H9 (cell line): ENCODE data around the gene PXDN. TPM values are rescaled to one million over a fixed set of nuclear protein-coding genes. Genes with fewer than 3 reads are reported as not detected.

ENCODE experiments used
- DNase-seq: peaks from one replicate; pipeline ENCODE4 v3.0.0-alpha.2; 2017
- H2AFZ ChIP-seq: one replicate; pipeline ENCODE4 v1.6.1; 2013; ENCODE audit warnings: mild to moderate bottlenecking, low read length, control low read depth, moderate library complexity
- H2AK5ac ChIP-seq: 2 replicates; pipeline ENCODE4 v1.6.1; 2013; ENCODE audit warnings: low read length, control low read depth, mixed read lengths; ENCODE audit not compliant: insufficient read length
- H2BK120ac ChIP-seq: one replicate; pipeline ENCODE4 v1.6.1; 2013; ENCODE audit warnings: low read depth, mild to moderate bottlenecking, low read length, control low read depth, inconsistent platforms; ENCODE audit not compliant: poor library complexity, severe bottlenecking
- H2BK12ac ChIP-seq: 2 replicates; pipeline ENCODE4 v1.6.1; 2013; ENCODE audit warnings: low read length, control low read depth, mixed read lengths, low read depth; ENCODE audit not compliant: insufficient read length
- H2BK15ac ChIP-seq: 2 replicates; pipeline ENCODE4 v1.6.1; 2013; ENCODE audit warnings: low read depth, low read length, control low read depth
- H2BK20ac ChIP-seq: one replicate; pipeline ENCODE4 v1.6.1; 2013; ENCODE audit warnings: low read depth, mild to moderate bottlenecking, low read length, control low read depth, inconsistent platforms; ENCODE audit not compliant: poor library complexity, severe bottlenecking
- H2BK5ac ChIP-seq: 2 replicates; pipeline ENCODE4 v1.6.1; 2013; ENCODE audit warnings: low read length, control low read depth, mixed read lengths; ENCODE audit not compliant: insufficient read length
- H3K14ac ChIP-seq: 2 replicates; pipeline ENCODE4 v1.6.1; 2013; ENCODE audit warnings: low read length, control low read depth; ENCODE audit not compliant: insufficient read depth
- H3K18ac ChIP-seq: 2 replicates; pipeline ENCODE4 v1.6.1; 2013; ENCODE audit warnings: low read depth, mild to moderate bottlenecking, mixed read lengths, low read length, control low read depth; ENCODE audit not compliant: insufficient read length
- H3K23ac ChIP-seq: 2 replicates; pipeline ENCODE4 v1.6.1; 2013; ENCODE audit warnings: low read length, control low read depth, mixed read lengths, low read depth; ENCODE audit not compliant: insufficient read length
- H3K23me2 ChIP-seq: 2 replicates; pipeline ENCODE4 v1.6.1; 2013; ENCODE audit warnings: low read depth, mild to moderate bottlenecking, mixed read lengths, low read length, control low read depth; ENCODE audit not compliant: insufficient read length, poor library complexity, severe bottlenecking
- H3K27ac ChIP-seq: 2 replicates; pipeline ENCODE4 v1.5.1; 2013; ENCODE audit warnings: low read length, control low read depth, mixed read lengths, low read depth; ENCODE audit not compliant: insufficient read length
- H3K27me3 ChIP-seq: 2 replicates; pipeline ENCODE4 v1.6.1; 2013; ENCODE audit warnings: low read length, control low read depth, inconsistent platforms; ENCODE audit not compliant: insufficient read depth
- H3K4ac ChIP-seq: 2 replicates; pipeline ENCODE4 v1.6.1; 2013; ENCODE audit warnings: low read depth, mild to moderate bottlenecking, control low read depth, inconsistent platforms, low read length, moderate library complexity
- H3K4me1 ChIP-seq: 2 replicates; pipeline ENCODE4 v1.6.1; 2013; ENCODE audit warnings: low read length, control low read depth, inconsistent platforms; ENCODE audit not compliant: insufficient read depth
- H3K4me2 ChIP-seq: 2 replicates; pipeline ENCODE4 v1.6.1; 2013; ENCODE audit warnings: low read length, control low read depth, mixed read lengths; ENCODE audit not compliant: insufficient read length, insufficient read depth
- H3K56ac ChIP-seq: 2 replicates; pipeline ENCODE4 v1.6.1; 2013; ENCODE audit warnings: low read depth, mild to moderate bottlenecking, mixed read lengths, low read length, control low read depth; ENCODE audit not compliant: insufficient read length
- H3K79me1 ChIP-seq: 2 replicates; pipeline ENCODE4 v1.6.1; 2013; ENCODE audit warnings: low read depth, mild to moderate bottlenecking, moderate library complexity, low read length, control low read depth, inconsistent platforms; ENCODE audit not compliant: insufficient read depth, poor library complexity, severe bottlenecking
- H3K79me2 ChIP-seq: 2 replicates; pipeline ENCODE4 v1.6.1; 2013; ENCODE audit warnings: low read length, control low read depth, inconsistent platforms; ENCODE audit not compliant: insufficient read depth
- H3K9ac ChIP-seq: 2 replicates; pipeline ENCODE4 v1.6.1; 2013; ENCODE audit warnings: low read length, control low read depth, mixed read lengths; ENCODE audit not compliant: insufficient read length; ENCODE audit errors: extremely low read depth
- H3K9me3 ChIP-seq: one replicate; pipeline ENCODE4 v1.6.1; 2013; ENCODE audit warnings: low read depth, low read length, inconsistent platforms; ENCODE audit not compliant: control insufficient read depth
- H3T11ph ChIP-seq: one replicate; pipeline ENCODE4 v1.6.1; 2013; ENCODE audit warnings: mild to moderate bottlenecking, low read length, control low read depth, inconsistent platforms
- H4K20me1 ChIP-seq: one replicate; pipeline ENCODE4 v1.6.1; 2013; ENCODE audit not compliant: control insufficient read depth, insufficient read length, insufficient read depth
- H4K5ac ChIP-seq: 2 replicates; pipeline ENCODE4 v1.6.1; 2013; ENCODE audit warnings: low read depth, mild to moderate bottlenecking, mixed read lengths, low read length, control low read depth; ENCODE audit not compliant: insufficient read length
- H4K8ac ChIP-seq: replicated peaks from 2 replicates; pipeline ENCODE4 v1.6.1; 2013; ENCODE audit warnings: low read length, control low read depth, mixed read lengths, low read depth; ENCODE audit not compliant: insufficient read length
- H4K91ac ChIP-seq: 2 replicates; pipeline ENCODE4 v1.6.1; 2013; ENCODE audit warnings: low read depth, mild to moderate bottlenecking, moderate library complexity, mixed read lengths, low read length, control low read depth; ENCODE audit not compliant: insufficient read length
- H3K27ac Mint-ChIP-seq, 3 experiments: 2 replicates in 2 of 3; 3 replicates in 1 of 3; pipeline ENCODE4 v1.8.0; 2020 to 2021; ENCODE audit warnings: mixed read lengths in 3 of 3, mild to moderate bottlenecking in 1 of 3, moderate library complexity in 1 of 3
- H3K27me3 Mint-ChIP-seq: 2 replicates; pipeline ENCODE4 v1.8.0; 2021; ENCODE audit warnings: low read depth, mild to moderate bottlenecking, moderate library complexity, mixed read lengths
- H3K36me3 Mint-ChIP-seq, 3 experiments: 2 replicates in 2 of 3; 3 replicates in 1 of 3; pipeline ENCODE4 v1.8.0; 2020 to 2021; ENCODE audit warnings: low read depth in 3 of 3, mixed read lengths in 3 of 3; ENCODE audit not compliant: insufficient read depth in 1 of 3
- H3K4me1 Mint-ChIP-seq, 2 experiments: 2 replicates each; pipeline ENCODE4 v1.8.0; 2020; ENCODE audit warnings: mixed read lengths in 2 of 2
- H3K4me3 Mint-ChIP-seq, 2 experiments: 2 replicates in 1 of 2; 3 replicates in 1 of 2; pipeline ENCODE4 v1.8.0; 2020 to 2021; ENCODE audit warnings: mild to moderate bottlenecking in 2 of 2, mixed read lengths in 2 of 2, moderate library complexity in 1 of 2
- H3K9me3 Mint-ChIP-seq, 2 experiments: 2 replicates in 1 of 2; 3 replicates in 1 of 2; pipeline ENCODE4 v1.8.0; 2020; ENCODE audit warnings: mild to moderate bottlenecking in 2 of 2, mixed read lengths in 2 of 2, moderate library complexity in 1 of 2
- WGBS: extraction: QIAGEN DNeasy Blood & Tissue Kit; methylation state at CpG from one replicate; pipeline ENCODE4 v1.1.7; 2013; ENCODE audit warnings: missing lambda C conversion rate, low lambda C conversion rate, mixed read lengths; ENCODE audit not compliant: insufficient read length; ENCODE audit errors: extremely low coverage; 5-methylcytosine and 5-hydroxymethylcytosine counted together
- total RNA-seq: library from RNA; stranded (reverse); gene quantifications from 2 replicates; pipeline ENCODE4 v1.2.1, GENCODE V29; 2021
- TF ChIP-seq, protein P1 (sequence below): fragments of 200-600 bp; sonication (generic); conservative IDR thresholded peaks from 3 replicates; pipeline ENCODE4 v1.8.0; 2021; ENCODE audit warnings: antibody characterized with exemption, mild to moderate bottlenecking

PXDN gene
- total RNA-seq, 1 experiment from 2014 or later = 146 TPM

DNA sequence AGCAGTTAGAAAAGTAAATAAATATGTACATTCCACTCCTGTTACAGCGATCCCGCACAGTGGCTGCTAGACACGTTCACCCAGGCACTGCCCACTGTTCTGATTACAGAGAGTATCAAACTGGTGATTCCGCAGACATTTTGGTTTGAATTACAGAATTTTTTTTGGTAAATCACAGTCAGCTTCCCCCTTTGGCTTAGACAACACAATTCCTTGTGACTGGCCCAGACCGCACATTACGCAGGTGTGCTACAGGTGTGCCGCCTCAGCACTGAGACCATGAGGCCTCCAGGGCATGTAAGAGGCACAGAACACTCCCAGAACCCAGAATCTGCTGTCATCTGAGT is 112.3 kb downstream of the PXDN start:
- TF ChIP-seq, protein P1, sequence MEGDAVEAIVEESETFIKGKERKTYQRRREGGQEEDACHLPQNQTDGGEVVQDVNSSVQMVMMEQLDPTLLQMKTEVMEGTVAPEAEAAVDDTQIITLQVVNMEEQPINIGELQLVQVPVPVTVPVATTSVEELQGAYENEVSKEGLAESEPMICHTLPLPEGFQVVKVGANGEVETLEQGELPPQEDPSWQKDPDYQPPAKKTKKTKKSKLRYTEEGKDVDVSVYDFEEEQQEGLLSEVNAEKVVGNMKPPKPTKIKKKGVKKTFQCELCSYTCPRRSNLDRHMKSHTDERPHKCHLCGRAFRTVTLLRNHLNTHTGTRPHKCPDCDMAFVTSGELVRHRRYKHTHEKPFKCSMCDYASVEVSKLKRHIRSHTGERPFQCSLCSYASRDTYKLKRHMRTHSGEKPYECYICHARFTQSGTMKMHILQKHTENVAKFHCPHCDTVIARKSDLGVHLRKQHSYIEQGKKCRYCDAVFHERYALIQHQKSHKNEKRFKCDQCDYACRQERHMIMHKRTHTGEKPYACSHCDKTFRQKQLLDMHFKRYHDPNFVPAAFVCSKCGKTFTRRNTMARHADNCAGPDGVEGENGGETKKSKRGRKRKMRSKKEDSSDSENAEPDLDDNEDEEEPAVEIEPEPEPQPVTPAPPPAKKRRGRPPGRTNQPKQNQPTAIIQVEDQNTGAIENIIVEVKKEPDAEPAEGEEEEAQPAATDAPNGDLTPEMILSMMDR = no peak
- peaks cover 0 to 6% of the 10 kb centered on the region in 2 experiments; a peak in 2 of 5 replicates for H3K9me3 Mint-ChIP-seq
- no CpG with 5 or more reads among the region's 7 CpGs for WGBS
- H2AFZ ChIP-seq = no peak overlapping the region
- no peak overlapping the region for H2BK15ac ChIP-seq
- no peaks in the 10 kb centered on the region for H4K20me1 ChIP-seq
- no peaks in the 10 kb centered on the region for H3K27me3 Mint-ChIP-seq
- no peak for DNase-seq
- H2BK12ac ChIP-seq = no peak overlapping the region
- H3K18ac ChIP-seq = no peak overlapping the region
- no peak overlapping the region for H3K56ac ChIP-seq
- H3K23me2 ChIP-seq = no peaks in the 10 kb centered on the region
- no peak overlapping the region for H3K27ac ChIP-seq
- no peaks in the 10 kb centered on the region for H3K79me2 ChIP-seq
- no peak overlapping the region for H4K91ac ChIP-seq
- H2AK5ac ChIP-seq = no peak overlapping the region
- peaks cover 31 to 74% (median 63%) of the 10 kb centered on the region in 3 experiments for H3K36me3 Mint-ChIP-seq
- no peak overlapping the region for H3K4me3 Mint-ChIP-seq
- no peaks in the 10 kb centered on the region for H3K27me3 ChIP-seq
- H2BK120ac ChIP-seq = no peak overlapping the region
- H3K23ac ChIP-seq = no peak overlapping the region
- no peak overlapping the region for H3T11ph ChIP-seq
- H2BK5ac ChIP-seq = no peak overlapping the region
- H3K9me3 ChIP-seq = no peaks in the 10 kb centered on the region
- H3K79me1 ChIP-seq = no peaks in the 10 kb centered on the region
- H3K4me2 ChIP-seq = no peak overlapping the region
- H2BK20ac ChIP-seq = no peak overlapping the region
- 0 out of 7 replicates have a peak overlapping the region, but pooled peaks of 2 of the 3 experiments have one; percentile 17 to 38 for H3K27ac Mint-ChIP-seq
- no peak overlapping the region for H3K4ac ChIP-seq
- peaks cover 2% of the 10 kb centered on the region for H3K4me1 ChIP-seq
- peaks cover 9 to 11% of the 10 kb centered on the region in 2 experiments; a peak in 3 of 4 replicates for H3K4me1 Mint-ChIP-seq
- no peak overlapping the region for H3K14ac ChIP-seq
- no peak overlapping the region for H4K5ac ChIP-seq
- no peak overlapping the region for H3K9ac ChIP-seq
- H4K8ac ChIP-seq = no peak overlapping the region
